GM21737 (cell line): ENCODE measurements around the gene NKAIN2.

Experiments
- ATAC-seq: cut with Tn5 transposase; IDR thresholded peaks from one replicate; pipeline ENCODE4 v1.9.1; 2021; ENCODE audit warnings: mild to moderate bottlenecking, moderate library complexity; ENCODE audit not compliant: unreplicated experiment

The NKAIN2 gene

DNA sequence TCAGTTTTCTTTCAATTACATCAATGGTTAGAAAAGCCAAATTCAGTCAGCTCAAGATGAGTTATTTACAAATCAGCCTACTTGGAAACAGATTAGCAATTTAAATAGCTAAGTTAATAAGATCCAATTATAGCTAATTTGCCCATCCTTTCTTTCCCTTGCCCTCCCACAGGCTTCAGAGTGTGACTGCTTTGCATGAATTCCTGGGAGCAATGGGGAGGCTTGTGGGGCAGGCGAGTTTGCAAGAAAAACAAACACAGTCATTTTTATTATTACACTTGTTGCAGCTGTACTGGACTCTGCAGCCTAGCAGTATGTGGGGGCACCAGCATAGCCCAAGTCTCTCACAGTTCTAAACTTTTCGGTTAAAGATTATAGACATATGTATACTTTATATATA, 219.0 kb downstream of the NKAIN2 start:
- ATAC-seq: no peak

DNA sequence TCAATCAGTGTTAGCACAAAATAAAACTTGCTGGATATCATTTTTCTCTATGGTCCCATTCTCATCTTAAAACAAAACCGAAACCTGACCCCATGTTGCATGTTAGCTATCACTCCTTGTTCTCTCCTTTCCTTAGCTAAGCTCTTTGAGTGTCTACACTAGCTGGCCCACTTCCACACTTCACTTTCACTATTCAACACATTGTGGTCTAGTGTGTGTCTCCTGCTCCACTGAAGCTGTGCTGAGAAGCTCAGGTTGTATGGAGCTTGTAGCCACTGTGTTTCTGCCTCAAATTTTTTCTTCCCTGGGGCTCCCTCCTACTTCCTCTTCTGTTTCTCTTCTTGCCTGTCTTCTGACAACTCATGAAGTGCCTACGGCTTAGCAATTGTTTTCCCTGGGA, 223.0 kb downstream of the NKAIN2 start:
- ATAC-seq: no peak

DNA sequence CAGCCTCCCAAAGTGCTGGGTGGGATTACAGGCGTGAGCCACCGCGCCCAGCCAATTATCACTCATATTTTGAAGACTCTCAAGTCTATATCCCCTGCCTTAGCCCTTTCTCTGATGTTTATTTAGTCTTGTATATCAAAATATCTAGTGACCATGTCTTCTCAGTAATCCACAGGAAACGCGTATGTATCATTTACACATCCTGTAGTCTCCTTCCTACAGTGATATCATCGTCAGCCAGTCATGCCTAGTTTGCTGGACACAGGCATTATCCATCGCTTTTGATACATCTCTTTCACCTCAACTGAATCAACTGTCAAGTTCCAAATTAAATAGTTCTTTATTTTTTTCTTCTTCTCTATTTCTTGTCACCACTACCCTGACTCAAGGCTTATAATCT, 223.7 kb downstream of the NKAIN2 start:
- no peak for ATAC-seq

DNA sequence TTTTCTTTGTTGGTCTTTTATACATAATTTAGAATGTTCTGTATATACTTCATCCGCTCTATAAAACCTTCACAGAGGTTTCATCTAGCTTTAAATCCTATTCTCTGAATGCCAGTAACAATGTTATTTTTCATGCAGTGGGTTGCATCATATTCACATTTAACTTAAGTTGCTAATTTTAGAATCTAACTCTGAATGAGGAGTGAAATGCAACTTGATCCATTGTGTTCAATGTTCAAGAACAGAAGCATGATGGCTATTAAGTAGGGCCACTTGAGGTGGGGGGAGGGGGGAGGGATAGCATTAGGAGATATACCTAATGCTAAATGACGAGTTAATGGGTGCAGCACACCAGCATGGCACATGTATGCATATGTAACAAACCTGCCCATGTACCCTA, 224.5 kb downstream of the NKAIN2 start:
- ATAC-seq: no peak

DNA sequence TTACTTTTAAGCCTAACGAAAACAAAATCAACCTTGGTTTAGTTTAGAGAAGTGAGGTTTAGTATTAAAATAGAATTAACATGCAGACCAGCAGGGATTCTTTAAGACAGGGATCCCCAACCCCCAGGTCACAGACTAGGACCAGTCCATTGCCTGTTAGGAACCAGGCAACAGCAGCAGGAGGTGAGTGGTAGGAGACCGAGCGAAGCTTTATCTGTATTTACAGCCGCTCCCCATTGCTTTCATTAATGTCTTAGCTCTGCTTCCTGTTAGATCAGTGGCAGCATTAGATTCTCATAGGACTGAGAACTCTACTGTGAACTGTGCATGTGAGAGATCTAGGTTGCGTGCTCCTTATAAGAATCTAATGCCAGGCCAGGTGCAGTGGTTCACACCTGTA, 225.9 kb downstream of the NKAIN2 start:
- ATAC-seq: no peak

GRCh38 chr6:124033501-124033900, 229.8 kb downstream of the NKAIN2 start:
- no peak for ATAC-seq

DNA sequence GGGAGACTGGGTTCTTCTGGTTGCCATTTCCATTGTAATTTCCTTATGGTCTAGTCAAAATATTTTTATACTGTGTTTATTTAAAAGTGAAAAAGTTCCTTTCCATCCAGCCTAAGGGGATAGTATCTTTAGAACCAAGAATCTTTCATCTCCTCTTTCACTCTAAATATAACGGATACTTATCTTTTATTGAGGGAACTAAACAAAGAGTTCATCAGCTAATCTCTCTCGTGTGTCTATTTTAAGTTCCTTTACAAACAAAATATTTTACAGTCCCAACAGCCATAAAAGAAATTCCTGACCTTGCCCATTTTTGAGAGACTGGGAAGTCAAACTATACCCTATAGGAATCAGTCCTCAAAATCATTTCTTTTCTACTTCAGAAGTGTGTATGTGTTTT, 232.7 kb downstream of the NKAIN2 start:
- no peak for ATAC-seq

GRCh38 chr6:124040655-124041054, 237.0 kb downstream of the NKAIN2 start:
- ATAC-seq: peak; percentile 84

DNA sequence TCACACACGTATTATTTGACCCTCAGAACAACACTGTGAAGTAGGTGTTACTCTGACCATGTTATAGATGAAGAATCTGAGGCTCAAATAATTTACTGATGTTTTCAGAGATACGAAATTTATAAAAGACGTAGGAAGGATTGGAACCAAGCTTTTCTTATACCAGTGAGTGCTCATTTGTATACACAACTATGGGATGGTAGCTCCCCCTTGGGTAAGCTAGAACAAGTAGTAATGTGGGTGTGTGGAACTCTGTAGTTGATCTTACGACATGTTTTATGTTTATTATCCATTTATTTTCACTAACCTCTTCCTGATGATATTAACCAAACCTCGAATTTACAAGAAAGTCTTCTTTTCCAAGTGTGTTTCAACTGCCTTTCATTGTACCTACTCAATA, 248.5 kb downstream of the NKAIN2 start:
- no peak for ATAC-seq

DNA sequence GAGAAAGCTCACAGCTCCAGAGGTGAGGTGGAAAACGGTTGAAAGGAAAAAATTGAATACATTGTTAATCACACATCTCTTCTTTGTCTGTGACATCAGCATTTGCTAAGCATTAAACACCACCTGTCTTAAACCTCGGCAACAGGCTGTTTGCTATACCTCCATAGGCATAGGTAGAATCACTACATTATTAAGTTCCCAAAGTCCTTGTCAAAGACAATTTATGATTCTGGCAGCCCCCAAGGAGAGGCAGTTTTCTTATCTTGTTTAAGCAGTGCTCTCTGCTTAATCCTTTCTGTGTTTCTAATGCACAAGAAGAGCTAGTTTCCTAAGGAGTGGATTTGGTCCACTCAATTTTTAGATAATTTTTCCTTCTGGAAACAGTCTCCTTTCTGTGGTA, 249.7 kb downstream of the NKAIN2 start:
- ATAC-seq: no peak

DNA sequence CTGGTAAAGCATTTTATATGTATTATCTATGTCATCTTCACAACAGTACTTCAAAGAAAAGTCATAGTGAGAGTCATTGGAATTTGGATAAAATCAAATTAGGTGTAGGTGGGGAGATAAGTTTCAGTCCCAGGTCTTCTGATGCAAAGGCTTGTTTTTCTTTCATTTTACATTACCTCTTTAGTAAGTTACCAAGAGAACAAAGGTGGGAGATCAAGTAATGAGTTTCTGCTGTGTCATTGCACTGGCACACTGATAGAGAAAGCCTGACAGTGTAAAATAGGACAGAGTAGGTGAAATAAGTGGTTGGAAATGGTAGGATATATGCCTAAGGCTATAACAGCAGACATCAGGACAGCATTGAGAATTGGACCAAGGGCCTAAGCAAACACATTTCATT, 250.4 kb downstream of the NKAIN2 start:
- no peak for ATAC-seq

DNA sequence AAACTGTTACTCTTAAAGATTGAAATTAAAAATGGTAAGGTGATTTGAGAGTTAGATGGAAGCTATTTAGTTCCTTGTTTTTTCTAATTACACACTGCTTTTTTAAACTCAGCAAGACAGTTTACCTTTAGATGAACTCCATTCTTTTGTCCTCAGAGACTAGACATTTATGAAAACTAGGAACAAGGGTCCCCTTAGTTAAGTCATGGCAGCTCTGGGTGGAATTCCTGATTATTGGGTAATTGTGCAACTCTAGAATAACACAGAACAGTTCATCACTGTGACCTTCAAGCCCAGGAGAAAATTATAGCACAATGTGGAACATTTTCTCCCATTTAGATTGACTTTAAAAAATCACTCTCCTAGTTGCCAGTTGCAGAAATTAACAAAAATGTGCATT, 251.7 kb downstream of the NKAIN2 start:
- ATAC-seq: no peak

GRCh38 chr6:124055963-124056362, 252.3 kb downstream of the NKAIN2 start:
- ATAC-seq: no peak

DNA sequence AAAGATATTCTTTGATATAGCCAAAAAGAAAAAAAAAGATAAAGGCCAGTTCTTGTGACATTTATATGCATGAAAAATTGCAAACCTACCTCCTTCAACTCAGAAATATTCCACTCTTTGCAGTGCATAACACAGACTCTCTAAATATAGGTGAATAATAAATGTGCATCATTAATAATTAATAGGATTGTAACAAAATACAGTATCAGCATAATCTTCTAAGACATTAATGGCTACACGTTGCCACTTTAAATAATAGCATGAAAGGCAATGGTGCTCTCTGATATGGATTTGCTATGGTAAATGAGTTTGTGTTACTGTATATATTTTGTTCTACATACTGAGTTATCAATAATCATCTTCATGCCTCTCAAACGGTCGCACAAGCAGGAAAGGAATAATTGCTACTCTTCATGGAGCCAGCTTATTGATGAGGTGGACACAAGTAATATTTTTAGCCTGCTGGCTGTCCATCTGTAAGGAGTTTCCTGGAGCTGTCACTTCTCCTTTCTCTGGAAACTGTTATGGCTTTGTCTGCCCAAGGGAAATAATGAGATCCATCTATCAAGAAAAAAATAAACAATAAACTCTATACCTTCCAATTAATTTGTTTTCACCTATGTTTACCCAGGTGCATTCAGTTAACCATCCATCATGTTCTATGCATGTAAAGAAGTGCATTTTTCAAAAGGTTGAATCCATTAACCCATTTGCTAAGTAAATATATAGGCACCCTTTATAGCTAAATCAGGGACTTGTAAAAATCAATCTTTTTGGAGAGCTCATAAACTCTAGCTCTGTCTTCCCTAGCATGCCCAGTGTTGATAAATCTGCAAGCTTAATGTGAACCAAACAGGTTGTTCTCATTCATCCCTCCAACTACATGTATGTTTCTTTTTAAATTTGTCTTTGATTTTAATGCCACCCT, 253.0 kb downstream of the NKAIN2 start:
- no peak for ATAC-seq

DNA sequence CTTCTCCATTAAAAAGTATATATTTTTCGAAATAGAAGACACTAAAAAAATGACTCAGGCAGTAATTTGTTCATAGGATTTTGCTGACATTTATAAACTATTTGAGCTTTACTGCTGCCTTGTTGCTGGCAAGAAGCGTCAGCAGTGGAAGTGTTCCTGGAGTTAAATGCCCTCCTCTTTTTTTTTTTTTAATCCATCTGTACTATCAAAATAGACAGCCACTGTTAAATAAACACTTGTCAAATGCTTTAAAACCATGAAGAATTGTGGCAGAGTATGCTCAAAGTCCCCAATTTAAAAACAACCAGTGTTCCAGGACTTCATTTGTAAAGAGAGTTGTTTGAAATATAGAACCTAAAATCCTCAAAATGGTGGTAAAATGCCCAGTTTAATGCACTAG, 253.8 kb downstream of the NKAIN2 start:
- ATAC-seq: no peak

GRCh38 chr6:124064317-124065113, 260.9 kb downstream of the NKAIN2 start:
- ATAC-seq: no peak

- ATAC-seq: no peak
Measured at GRCh38 chr6:124066269-124066668, 262.6 kb downstream of the NKAIN2 start.

DNA sequence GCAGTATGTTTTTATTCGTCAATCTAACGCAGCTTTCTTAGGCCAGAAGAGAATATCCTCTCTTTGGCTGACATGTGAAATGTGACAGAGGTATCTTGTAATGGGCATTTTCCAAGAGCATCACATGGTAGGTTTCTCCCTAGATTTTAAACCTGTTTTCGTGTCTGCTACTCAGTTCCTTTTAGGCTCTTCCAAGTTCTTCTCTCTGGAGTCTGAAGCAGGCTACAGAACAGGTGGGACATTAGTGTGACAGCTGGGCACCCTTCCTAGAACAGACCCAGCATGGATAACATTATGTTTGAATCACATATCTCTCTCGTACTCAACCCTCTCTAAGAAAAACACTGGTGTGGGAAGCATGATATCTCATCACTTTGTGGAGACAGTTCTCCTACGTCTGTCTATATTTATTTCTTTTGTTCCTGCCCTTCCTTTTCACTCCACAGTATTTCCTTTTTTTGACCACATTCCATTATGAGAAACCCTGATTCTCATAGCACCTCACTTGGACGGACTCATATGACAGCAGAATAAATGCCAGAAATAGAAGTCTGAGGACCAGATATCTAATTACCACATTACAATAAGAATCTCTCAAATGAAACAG, 263.4 kb downstream of the NKAIN2 start:
- no peak for ATAC-seq

DNA sequence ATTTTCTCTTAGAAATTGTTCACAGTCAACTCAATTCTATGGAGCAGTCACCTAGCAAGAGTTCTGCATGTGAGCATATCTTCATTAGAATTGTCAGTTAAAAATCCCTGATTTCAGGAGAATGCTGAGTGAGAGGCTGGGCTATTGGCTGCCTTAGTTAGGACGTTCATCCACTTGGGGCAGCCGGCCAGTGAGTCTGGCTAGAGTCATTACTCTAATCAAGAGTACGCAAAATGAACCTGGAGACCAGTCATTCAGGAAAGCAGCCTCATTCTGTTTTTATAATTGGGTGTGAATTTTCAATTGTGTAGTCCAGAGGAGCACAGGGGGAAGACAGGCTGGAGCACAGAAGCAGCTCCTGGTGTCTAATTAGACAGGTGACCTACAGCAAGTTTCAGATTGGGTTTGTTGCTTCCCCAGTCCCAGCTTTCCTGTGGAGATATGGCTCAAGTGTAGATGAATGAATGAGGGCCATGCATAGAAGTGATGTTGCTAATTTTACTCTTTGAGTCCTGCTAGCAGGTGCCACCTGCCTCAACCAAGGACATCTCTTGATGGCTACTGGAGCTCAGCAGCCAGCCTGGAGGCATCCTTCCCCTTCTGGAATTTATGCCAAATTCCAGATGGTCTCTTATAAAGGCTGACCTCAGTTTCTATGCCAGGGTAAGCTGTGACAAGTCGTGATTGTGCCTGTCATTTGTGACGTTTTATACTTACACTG, 265.7 kb downstream of the NKAIN2 start:
- ATAC-seq: no peak

DNA sequence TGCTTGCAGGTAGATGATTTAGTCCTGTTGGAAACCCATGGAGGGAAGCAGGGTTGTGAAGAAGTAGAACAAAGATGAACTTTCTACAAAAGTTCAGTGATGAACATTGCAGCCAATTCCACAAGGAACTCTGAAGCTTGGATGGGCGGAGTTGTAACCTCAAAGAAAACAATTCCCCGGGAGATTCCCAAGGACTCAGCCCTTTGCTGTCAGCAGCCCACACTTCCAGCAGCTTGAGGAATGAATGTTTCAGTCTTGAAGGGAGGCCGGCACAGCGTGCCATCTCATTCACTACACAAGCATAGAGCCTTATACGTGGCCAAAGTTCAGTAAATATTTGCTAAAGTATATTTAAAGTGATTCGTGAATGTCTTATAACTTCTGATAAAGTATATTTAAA, 269.4 kb downstream of the NKAIN2 start:
- ATAC-seq: no peak
